ENCODE results near the gene TCF7L2.

Gene TCF7L2

GRCh38 chr10:113148071-113148825, 198.2 kb downstream of the TCF7L2 start:
- Mint-ChIP-seq H3K9me3 (no peaks in the 10 kb centered on the region), H3K4me1 (ENCODE audit: low read depth in 2 of 2) (no peaks in the 10 kb centered on the region), H3K4me3 (no peak overlapping the region), H3K27me3 (no peaks in the 10 kb centered on the region), H3K36me3 (ENCODE audit: insufficient read depth) (peaks cover 16% of the 10 kb centered on the region), H3K27ac (no peak overlapping the region)
- DNase-seq (no peak), ATAC-seq (replicated peaks) (no peak)

- no peaks in the 10 kb centered on the region for H3K9me3 Mint-ChIP-seq
- H3K4me1 Mint-ChIP-seq (ENCODE audit: low read depth in 2 of 2), result no peaks in the 10 kb centered on the region
- DNase-seq (no peak), ATAC-seq (replicated peaks) (no peak)
- no peak overlapping the region for H3K4me3 Mint-ChIP-seq
- H3K27ac Mint-ChIP-seq, result no peak overlapping the region
- H3K36me3 Mint-ChIP-seq (ENCODE audit: insufficient read depth), result peaks cover 13% of the 10 kb centered on the region
- no peaks in the 10 kb centered on the region for H3K27me3 Mint-ChIP-seq
Observed at GRCh38 chr10:113148901-113149300, 198.9 kb downstream of the TCF7L2 start.

GRCh38 chr10:113149626-113150025, 199.6 kb downstream of the TCF7L2 start:
- no peak for DNase-seq
- ATAC-seq (replicated peaks), result no peak
- no peak overlapping the region for H3K27ac Mint-ChIP-seq
- H3K9me3 Mint-ChIP-seq, result no peaks in the 10 kb centered on the region
- H3K4me3 Mint-ChIP-seq, result no peak overlapping the region
- H3K27me3 Mint-ChIP-seq, result no peaks in the 10 kb centered on the region
- peaks cover 12% of the 10 kb centered on the region for H3K36me3 Mint-ChIP-seq (ENCODE audit: insufficient read depth)
- no peaks in the 10 kb centered on the region for H3K4me1 Mint-ChIP-seq (ENCODE audit: low read depth in 2 of 2)

- H3K27ac Mint-ChIP-seq, result no peak overlapping the region
- DNase-seq (no peak), ATAC-seq (replicated peaks) (no peak)
- H3K4me1 Mint-ChIP-seq (ENCODE audit: low read depth in 2 of 2), result no peaks in the 10 kb centered on the region
- H3K9me3 Mint-ChIP-seq, result no peaks in the 10 kb centered on the region
- no peaks in the 10 kb centered on the region for H3K27me3 Mint-ChIP-seq
- no peak overlapping the region for H3K4me3 Mint-ChIP-seq
- H3K36me3 Mint-ChIP-seq (ENCODE audit: insufficient read depth), result peaks cover 4% of the 10 kb centered on the region
Observed at GRCh38 chr10:113151190-113151666, 201.2 kb downstream of the TCF7L2 start.

GRCh38 chr10:113153493-113154102, 203.6 kb downstream of the TCF7L2 start:
- Mint-ChIP-seq H3K36me3 (ENCODE audit: insufficient read depth) (peaks cover 6% of the 10 kb centered on the region), H3K27ac (peak overlapping the region in 1 of 2 donors; percentile 51)
- peak; percentile 10 for ATAC-seq (replicated peaks)

GRCh38 chr10:113157441-113157840, 207.4 kb downstream of the TCF7L2 start:
- Mint-ChIP-seq H3K36me3 (ENCODE audit: insufficient read depth) (peaks cover 10% of the 10 kb centered on the region), H3K27ac (no peak overlapping the region), H3K4me3 (no peak overlapping the region), H3K9me3 (no peaks in the 10 kb centered on the region), H3K27me3 (no peaks in the 10 kb centered on the region), H3K4me1 (ENCODE audit: low read depth in 2 of 2) (no peaks in the 10 kb centered on the region)
- ATAC-seq (replicated peaks) (no peak), DNase-seq (no peak)

More at GRCh38 chr10:113153493-113154102, 203.6 kb downstream of the TCF7L2 start:
- DNase-seq, result no peak
- Mint-ChIP-seq H3K4me3 (no peak overlapping the region), H3K4me1 (ENCODE audit: low read depth in 2 of 2) (no peaks in the 10 kb centered on the region), H3K9me3 (no peaks in the 10 kb centered on the region), H3K27me3 (no peaks in the 10 kb centered on the region)

- Mint-ChIP-seq H3K4me3 (no peak overlapping the region), H3K4me1 (ENCODE audit: low read depth in 2 of 2) (no peaks in the 10 kb centered on the region), H3K36me3 (ENCODE audit: insufficient read depth) (peaks cover 6% of the 10 kb centered on the region), H3K9me3 (no peaks in the 10 kb centered on the region), H3K27me3 (no peaks in the 10 kb centered on the region), H3K27ac (no peak overlapping the region)
- ATAC-seq (replicated peaks) (no peak), DNase-seq (no peak)
Observed at GRCh38 chr10:113158183-113158582, 208.1 kb downstream of the TCF7L2 start.

GRCh38 chr10:113159563-113159962, 209.5 kb downstream of the TCF7L2 start:
- Mint-ChIP-seq H3K27ac (no peak overlapping the region), H3K4me1 (ENCODE audit: low read depth in 2 of 2) (no peaks in the 10 kb centered on the region), H3K27me3 (no peaks in the 10 kb centered on the region), H3K4me3 (no peak overlapping the region), H3K36me3 (ENCODE audit: insufficient read depth) (peaks cover 9% of the 10 kb centered on the region), H3K9me3 (no peaks in the 10 kb centered on the region)
- DNase-seq (no peak), ATAC-seq (replicated peaks) (no peak)

- H3K4me3 Mint-ChIP-seq, result no peak overlapping the region
- no peaks in the 10 kb centered on the region for H3K4me1 Mint-ChIP-seq (ENCODE audit: low read depth in 2 of 2)
- no peak for DNase-seq
Observed at GRCh38 chr10:113160641-113161040, 210.6 kb downstream of the TCF7L2 start.

GRCh38 chr10:113161066-113161465, 211.0 kb downstream of the TCF7L2 start:
- peak overlapping the region in 1 of 2 donors; percentile 22 for H3K27ac Mint-ChIP-seq
- no peaks in the 10 kb centered on the region for H3K4me1 Mint-ChIP-seq (ENCODE audit: low read depth in 2 of 2)
- H3K27me3 Mint-ChIP-seq, result no peaks in the 10 kb centered on the region
- peaks cover 9% of the 10 kb centered on the region for H3K36me3 Mint-ChIP-seq (ENCODE audit: insufficient read depth)
- H3K4me3 Mint-ChIP-seq, result no peak overlapping the region
- DNase-seq (no peak), ATAC-seq (replicated peaks) (no peak)
- no peaks in the 10 kb centered on the region for H3K9me3 Mint-ChIP-seq

More at GRCh38 chr10:113160641-113161040, 210.6 kb downstream of the TCF7L2 start:
- no peak for ATAC-seq (replicated peaks)
- Mint-ChIP-seq H3K36me3 (ENCODE audit: insufficient read depth) (peaks cover 9% of the 10 kb centered on the region), H3K27ac (no peak overlapping the region), H3K27me3 (no peaks in the 10 kb centered on the region), H3K9me3 (no peaks in the 10 kb centered on the region)

- Mint-ChIP-seq H3K27ac (no peak overlapping the region), H3K9me3 (no peaks in the 10 kb centered on the region), H3K36me3 (ENCODE audit: insufficient read depth) (peaks cover 7% of the 10 kb centered on the region), H3K27me3 (no peaks in the 10 kb centered on the region), H3K4me1 (ENCODE audit: low read depth in 2 of 2) (no peaks in the 10 kb centered on the region), H3K4me3 (no peak overlapping the region)
- DNase-seq (no peak), ATAC-seq (replicated peaks) (no peak)
Observed at GRCh38 chr10:113162960-113163359, 212.9 kb downstream of the TCF7L2 start.

GRCh38 chr10:113165673-113166072, 215.6 kb downstream of the TCF7L2 start:
- Mint-ChIP-seq H3K4me1 (ENCODE audit: low read depth in 2 of 2) (peaks cover 2 to 13% of the 10 kb centered on the region in 2 donors), H3K36me3 (ENCODE audit: insufficient read depth) (peaks cover 7% of the 10 kb centered on the region), H3K27ac (no peak overlapping the region), H3K9me3 (no peaks in the 10 kb centered on the region), H3K27me3 (no peaks in the 10 kb centered on the region), H3K4me3 (no peak overlapping the region)
- ATAC-seq (replicated peaks) (no peak), DNase-seq (no peak)

- H3K27ac Mint-ChIP-seq, result no peak overlapping the region
- DNase-seq (no peak), ATAC-seq (replicated peaks) (no peak)
- H3K4me3 Mint-ChIP-seq, result no peak overlapping the region
- no peaks in the 10 kb centered on the region for H3K27me3 Mint-ChIP-seq
- H3K36me3 Mint-ChIP-seq (ENCODE audit: insufficient read depth), result peaks cover 6% of the 10 kb centered on the region
- peaks cover 2 to 13% of the 10 kb centered on the region in 2 donors for H3K4me1 Mint-ChIP-seq (ENCODE audit: low read depth in 2 of 2)
- no peaks in the 10 kb centered on the region for H3K9me3 Mint-ChIP-seq
Observed at GRCh38 chr10:113167702-113168101, 217.7 kb downstream of the TCF7L2 start.

- peaks cover 5% of the 10 kb centered on the region for H3K36me3 Mint-ChIP-seq (ENCODE audit: insufficient read depth)
- DNase-seq (no peak), ATAC-seq (replicated peaks) (no peak)
- H3K4me1 Mint-ChIP-seq (ENCODE audit: low read depth in 2 of 2), result peaks cover 2 to 13% of the 10 kb centered on the region in 2 donors
- no peaks in the 10 kb centered on the region for H3K9me3 Mint-ChIP-seq
- H3K27me3 Mint-ChIP-seq, result no peaks in the 10 kb centered on the region
- H3K4me3 Mint-ChIP-seq, result no peak overlapping the region
- peak overlapping the region in 1 of 2 donors; percentile 6 for H3K27ac Mint-ChIP-seq
Observed at GRCh38 chr10:113168584-113168983, 218.5 kb downstream of the TCF7L2 start.

Measured in effector memory CD8-positive, alpha-beta T cell (primary cell).